ENCODE results near the gene MRPS14. TPM values are rescaled to one million over a fixed set of nuclear protein-coding genes. Genes with fewer than 3 reads are reported as not detected.

MRPS14 gene
- total and polyA plus RNA-seq, 2 of the 4 experiments (the other 2 are of a cell fraction): 22.0 to 23.1 TPM

- no TSS peak for BruUV-seq (replicated peaks)
Measured at GRCh38 chr1:175033953-175034352, 10.7 kb upstream of the MRPS14 start.

More at GRCh38 chr1:175033953-175034352, 10.7 kb upstream of the MRPS14 start:
- Histone ChIP-seq H3K56ac (ENCODE audit: extremely low read depth, insufficient read depth, low read length) (no peak overlapping the region), H3K14ac (replicated peaks; ENCODE audit: low read depth, low read length) (no peak overlapping the region), H3K4me1 (ENCODE audit: control insufficient read depth, insufficient read depth, low read length) (no peaks in the 10 kb centered on the region), H3K23ac (ENCODE audit: low read depth, low read length) (no peak overlapping the region), H3K18ac (ENCODE audit: low read depth, low read length) (no peak overlapping the region), H2BK120ac (ENCODE audit: low read depth, low read length) (no peak overlapping the region), H3K36me3 (ENCODE audit: control insufficient read depth, insufficient read depth, low read length) (no peaks in the 10 kb centered on the region), H2BK15ac (ENCODE audit: low read depth, low read length) (no peak overlapping the region), H4K8ac (ENCODE audit: low read depth in 2 of 2, low read length in 2 of 2) (no peak overlapping the region), H3K79me1 (ENCODE audit: low read depth in 1 of 2, low read length in 2 of 2) (no peaks in the 10 kb centered on the region), H3K27ac (ENCODE audit: insufficient read depth, low read length) (no peak overlapping the region), H3K9ac (ENCODE audit: low read depth, low read length) (no peak overlapping the region), H4K91ac (ENCODE audit: insufficient read depth, low read depth, low read length) (no peak overlapping the region), H4K5ac (ENCODE audit: low read depth, low read length) (no peak overlapping the region), H2AFZ (replicated peaks; ENCODE audit: low read length, poor library complexity) (no peak overlapping the region), H2AK9ac (replicated peaks; ENCODE audit: low read depth, low read length, poor library complexity) (no peak overlapping the region), H3K4ac (ENCODE audit: low read depth, low read length) (no peak overlapping the region), H2AK5ac (ENCODE audit: low read depth, low read length) (no peak overlapping the region), H3K27me3 (ENCODE audit: control insufficient read depth, insufficient read depth, low read length) (peaks cover 6% of the 10 kb centered on the region), H3K4me3 (ENCODE audit: insufficient read depth, low read depth, low read length) (no peak overlapping the region), H2BK20ac (ENCODE audit: low read depth, low read length) (no peak overlapping the region), H3K9me1 (ENCODE audit: insufficient read depth, low read length) (no peaks in the 10 kb centered on the region; the same call in 1 of the 2 replicates), H3K4me2 (ENCODE audit: low read depth, low read length) (no peak overlapping the region), H4K20me1 (ENCODE audit: insufficient read depth, low read length) (no peaks in the 10 kb centered on the region), H2BK5ac (ENCODE audit: low read depth, low read length, poor library complexity, severe bottlenecking) (no peak overlapping the region), H3K9me3 (ENCODE audit: control insufficient read depth, insufficient read depth, low read length) (no peaks in the 10 kb centered on the region)
- no peak for DNase-seq
- TF ChIP-seq POLR2A (IDR thresholded peaks at IDR 0.05; ENCODE audit: low read depth, low read length) (no peak), USF2 (IDR thresholded peaks at IDR 0.05; ENCODE audit: low read depth, low read length) (no peak), CTCF (conservative IDR thresholded peaks at IDR 0.05; ENCODE audit: low read depth, low read length) (no peak)
- WGBS, 2 experiments (ENCODE audit: extremely low coverage in 2 of 2, insufficient read length in 1 of 2): 61% methylated on average over 2 of the region's 4 CpGs; no CpG with 5 or more reads in 1 of the 2 experiments
- dilution Hi-C loops (cut with HindIII; ENCODE audit: low sequenced_read_pairs, unreplicated experiment) (no loop called here), in situ Hi-C loops (cut with MboI; ENCODE audit: low sequenced_read_pairs) (no loop called here), intact Hi-C loops (cut with micrococcal nuclease) (no loop called here)
- no peak for ATAC-seq (ENCODE audit: low read depth)
- POLR2A ChIA-PET (ENCODE audit: unreplicated experiment): no interaction called here
- CTCF ChIA-PET: no interaction called here

Measured in IMR-90 (cell line).